DMS114 treated with DMSO at 0.1 percent for 48 hours (cell line): ENCODE data around the gene DUSP1.
A peak's percentile ranks its signal among the peaks of the same experiment; 100 is the strongest.

Experiments used
- DNase-seq: peaks from one replicate; lab custom pipeline; 2025; ENCODE audit not compliant: unreplicated experiment; lab: John Stamatoyannopoulos, UW

DUSP1 gene

DNA sequence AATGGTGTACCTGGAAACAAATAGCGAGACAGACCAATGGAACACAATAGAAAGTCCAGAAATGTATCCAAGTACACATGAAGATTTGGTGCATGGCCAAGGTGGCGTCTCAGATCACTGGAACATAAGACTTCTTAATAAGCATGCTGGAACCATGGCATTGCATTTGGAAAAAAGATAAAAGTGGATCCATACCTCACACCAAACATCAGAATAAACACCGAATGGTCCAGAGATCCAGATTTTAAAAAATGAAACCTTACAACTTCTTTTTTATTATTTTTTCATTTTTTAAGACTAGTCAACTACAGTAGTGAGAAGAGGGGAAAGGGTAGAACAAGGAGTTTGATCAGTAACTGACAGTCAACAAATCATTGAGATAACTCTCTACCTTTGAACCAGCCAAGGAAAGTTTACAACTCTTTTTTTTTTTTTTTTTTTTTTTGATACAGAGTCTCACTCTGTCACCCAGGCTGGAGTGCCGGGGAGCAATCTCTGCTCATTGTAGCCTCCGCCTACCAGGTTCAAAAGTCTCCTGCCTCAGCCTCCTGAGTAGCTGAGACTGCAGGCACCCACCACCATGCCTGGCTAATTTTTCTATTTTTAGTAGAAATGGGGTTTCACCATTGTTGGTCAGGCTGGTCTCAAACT lies 8.8 kb upstream of the DUSP1 start:
- DNase-seq, result no peak

DNA sequence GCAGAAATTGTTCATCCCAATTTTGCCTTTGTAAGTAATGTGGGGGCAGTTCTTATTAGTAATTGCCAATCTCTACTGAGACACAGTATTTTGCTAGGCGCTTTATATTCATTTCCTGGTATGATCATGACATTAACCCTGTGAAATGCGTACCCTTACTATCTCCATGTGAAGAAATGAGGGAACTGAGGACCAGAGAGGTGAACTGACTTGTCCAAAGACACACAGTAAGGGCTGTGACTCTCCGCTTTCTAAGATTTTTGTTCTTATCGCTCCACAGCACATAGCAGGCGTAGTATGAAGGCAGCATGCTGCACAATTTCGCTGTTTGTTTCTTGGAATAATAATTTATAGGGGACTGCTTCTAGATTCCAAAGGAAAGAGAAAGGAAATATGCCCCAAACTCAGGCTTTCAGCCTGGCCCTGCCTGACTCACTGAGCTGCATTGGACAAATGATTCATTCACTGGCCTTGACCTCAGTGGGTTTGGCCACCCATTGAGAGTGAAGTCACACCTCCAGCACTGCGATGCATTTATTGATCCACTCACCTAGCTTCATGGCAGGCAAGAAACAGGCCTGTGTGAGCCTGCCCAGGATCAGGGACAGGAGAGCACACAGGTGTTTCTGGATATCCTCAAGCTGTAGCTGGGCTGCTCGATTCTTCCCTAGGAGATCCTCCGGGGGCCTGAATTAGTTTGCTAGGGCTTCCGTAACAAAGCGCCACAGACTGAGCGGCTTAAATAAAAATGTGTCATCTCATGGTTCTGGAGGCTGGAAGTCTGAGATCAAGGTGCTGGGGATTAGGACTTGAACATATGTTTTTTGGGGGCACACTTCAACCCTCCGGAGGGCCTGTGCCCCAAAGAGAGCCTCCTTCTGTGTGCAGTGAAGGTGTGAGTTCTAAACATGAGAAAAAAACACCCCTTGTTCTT lies 7.2 kb upstream of the DUSP1 start:
- DNase-seq, result no peak

DNA sequence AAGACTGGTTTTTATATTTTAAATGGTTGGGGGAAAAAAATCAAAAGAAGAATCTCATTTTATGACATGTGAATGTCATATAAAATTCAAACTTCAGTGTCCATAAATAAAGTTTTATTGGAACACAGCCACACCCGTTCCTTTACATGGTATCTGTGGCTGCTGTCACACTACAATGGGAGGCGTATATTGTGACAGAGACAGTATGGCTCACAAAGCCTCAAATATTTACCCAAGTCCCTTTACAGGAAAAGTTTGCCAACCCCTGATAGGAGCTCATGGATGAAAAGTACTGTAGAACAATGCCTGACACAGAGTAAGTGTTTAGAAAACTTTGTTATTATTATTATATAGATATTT lies 5.2 kb upstream of the DUSP1 start:
- DNase-seq, result no peak

DNA sequence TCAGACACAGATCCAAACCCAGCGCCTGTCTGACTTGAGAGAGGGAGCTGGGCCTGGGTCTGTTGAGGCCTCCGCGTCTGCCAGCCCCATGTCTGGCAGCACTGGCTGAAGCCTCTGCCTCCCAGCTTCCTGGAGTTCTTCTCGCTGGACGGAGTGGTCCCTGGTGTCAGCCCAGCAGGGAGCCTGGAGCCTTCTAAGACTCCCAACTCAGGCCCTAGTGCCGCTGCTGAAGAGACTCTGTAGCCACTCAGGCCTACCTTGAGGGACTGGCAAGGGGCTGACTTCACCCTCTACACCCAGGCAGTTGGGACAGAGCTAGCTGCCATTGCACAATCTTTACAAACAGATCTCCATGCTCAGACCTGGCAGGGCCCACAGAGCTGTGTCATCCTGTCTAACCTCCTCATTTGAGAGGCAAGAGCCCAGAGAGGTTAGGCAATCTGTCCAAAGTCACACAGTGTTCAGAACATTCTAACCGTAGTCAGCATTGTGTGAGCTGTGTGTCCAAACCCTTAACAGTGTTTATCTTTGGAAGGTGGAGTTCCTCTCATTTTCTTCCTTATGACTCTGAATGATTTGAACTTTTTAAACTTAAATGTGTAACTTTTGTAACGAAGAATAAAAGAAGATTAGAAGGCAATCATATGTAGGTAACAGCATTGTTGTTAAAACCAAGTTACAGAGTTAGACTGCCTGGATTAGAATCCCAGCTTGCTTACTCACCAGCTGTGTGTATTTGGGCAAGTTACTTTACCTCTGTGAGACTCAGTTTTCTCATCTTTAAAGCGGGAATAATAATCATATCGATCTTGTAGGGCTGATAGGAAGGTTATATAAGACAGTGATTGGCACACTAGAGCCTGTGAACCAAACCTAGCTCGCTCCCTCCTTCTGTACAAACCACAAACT lies 4.6 kb upstream of the DUSP1 start:
- no peak for DNase-seq

DNA sequence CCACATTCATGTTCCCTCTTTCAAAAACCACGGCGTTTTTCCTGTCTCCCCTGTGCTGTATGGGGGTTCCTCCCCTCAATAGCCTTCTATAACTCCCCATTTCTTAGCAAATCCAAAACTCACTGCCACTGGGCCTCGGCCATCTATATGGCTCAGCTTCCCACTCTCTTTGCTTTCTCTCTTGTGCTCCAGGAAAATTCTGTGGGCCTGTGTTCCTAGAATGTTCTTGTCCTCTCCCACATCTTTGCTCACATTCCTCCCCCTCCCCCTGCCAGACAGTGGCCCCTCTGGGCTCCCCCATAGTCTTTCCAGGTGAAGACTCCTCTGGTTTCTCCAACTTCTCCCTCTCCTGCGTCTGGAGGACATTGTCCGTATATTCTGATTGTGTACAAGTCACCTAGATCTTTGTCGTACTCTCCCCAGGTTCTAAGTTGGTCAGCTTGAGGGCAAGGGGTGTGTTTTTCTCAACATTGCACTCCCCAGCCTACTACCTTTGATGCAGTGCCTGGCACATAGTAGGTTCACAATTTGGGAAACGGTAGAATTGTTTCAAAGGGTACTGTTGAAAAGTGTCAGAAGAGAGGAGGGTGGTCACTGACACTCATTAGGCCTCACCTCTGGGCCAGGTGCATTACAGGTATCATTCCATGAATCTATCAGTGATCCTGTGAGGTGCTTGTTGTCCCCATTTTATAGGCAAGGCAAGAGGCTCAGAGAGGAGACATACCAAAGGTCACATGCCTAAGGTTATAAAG lies 3.7 kb upstream of the DUSP1 start:
- no peak for DNase-seq

DNA sequence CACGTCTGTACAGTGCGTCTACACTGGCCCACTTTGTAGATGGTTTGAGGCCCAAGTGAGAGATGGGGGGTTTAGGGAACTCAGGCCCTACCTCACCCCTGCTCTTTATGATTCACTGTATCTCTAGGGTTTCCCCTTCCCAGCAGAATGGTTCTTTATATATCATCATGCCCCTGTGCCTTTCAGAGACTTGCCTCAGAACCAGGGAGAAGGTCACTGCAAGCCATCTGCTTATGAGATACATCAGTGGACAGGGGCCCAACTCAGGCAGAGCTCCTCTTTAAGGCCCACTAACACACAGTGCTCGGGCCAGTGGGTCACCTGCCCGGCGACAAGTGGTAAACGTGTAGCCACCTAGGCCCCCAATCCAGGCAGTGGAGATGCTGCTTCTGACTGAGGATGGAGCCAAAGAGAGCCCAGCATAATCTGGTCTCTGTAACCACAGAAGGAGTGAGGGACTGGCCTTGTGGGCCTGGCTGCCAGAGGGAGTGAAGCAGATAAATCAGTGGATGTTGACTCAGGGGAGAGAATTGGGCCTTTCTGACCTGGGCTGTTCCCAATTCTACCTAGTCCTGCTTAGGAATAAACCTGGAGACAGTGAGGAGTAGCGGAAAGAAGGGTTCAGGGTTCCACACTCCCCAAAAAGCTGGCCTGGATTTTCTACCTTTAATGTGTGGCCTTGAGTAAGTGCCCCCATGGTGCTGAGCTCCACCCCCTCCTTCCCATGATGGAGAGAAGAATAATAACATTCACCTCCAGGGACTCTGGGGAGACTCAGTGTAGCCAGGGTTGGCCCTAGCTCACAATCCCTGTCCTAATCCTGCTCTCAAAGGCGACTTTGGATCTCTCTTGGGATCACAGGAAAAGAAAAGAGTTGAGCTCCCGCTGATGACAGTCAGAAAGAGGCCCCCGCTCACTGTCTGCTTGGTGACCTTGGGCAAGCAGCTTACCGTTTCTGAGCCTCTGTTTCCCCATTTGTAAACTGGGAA lies 2.8 kb upstream of the DUSP1 start:
- DNase-seq, result no peak

DNA sequence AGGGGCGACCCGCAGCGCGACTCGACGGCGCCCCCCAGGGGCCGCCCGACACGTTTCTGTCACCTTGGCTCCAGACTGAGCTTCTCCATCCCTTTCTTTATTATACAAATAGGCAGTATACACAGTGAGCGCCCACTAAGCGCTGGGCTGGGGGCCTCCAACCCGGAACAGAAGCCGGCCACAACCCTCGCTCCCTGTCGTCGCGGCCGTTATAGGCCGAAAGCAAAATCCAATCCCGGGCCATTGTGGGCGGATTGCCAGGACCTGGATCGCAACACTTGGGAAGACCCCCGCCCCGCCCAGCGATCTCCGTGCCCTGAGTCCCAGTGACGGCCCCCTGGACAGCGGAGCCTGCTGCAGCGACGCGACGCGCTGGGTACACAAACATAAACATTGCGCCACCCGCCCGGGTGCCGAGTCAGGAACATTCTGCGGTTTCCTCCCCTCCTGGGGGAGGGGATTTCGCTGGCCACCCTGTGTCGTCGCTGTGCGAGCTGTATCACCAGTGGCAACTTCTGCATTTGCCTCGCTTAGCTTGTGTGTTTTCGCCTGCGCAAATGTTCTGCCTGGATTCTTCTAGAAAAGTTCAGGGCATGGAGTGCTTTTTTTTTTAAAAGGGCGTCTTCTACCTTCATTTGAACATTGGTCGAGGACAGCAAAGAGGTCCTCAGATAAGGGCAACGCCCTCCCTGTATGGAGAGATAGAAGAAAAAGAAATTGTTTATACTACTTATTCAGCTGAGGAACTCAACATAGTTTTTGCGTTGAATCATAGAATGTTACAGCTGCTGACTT lies 1.3 kb upstream of the DUSP1 start:
- peak; percentile 46 for DNase-seq

DNA sequence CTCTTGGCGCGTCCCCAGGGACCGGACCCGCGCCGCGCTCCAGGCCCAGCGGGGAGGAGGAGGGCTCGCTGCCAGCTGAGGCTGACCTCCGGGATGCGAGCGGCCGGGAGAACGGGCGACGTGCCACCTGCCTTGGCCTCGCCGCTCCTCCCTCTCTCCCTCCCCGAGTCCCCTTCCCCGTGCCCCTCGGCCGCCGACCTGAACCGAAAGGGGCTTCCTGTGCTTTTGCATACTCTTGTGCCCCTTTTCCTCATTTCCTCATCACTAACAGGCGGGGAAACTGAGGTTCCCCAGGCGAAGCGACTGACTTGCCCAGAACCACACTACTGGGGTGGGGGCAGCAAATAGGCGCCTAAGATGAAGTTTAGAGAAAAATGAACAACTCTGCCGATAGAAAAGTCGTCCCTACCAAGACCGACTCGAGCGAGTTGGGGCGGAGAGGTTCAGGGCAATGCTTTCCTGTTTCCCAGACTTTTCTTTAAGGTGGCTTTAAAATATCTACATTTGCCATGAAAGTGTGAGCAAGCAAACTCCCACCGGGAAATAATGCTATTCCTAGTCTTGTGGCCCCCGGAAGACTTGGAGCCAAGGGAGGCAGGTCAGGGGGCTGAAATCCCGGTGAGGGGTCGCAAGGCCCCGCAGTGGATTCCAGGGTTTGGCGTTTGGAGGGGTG lies 580 bp upstream of the DUSP1 start:
- peak; percentile 36 for DNase-seq

DNA sequence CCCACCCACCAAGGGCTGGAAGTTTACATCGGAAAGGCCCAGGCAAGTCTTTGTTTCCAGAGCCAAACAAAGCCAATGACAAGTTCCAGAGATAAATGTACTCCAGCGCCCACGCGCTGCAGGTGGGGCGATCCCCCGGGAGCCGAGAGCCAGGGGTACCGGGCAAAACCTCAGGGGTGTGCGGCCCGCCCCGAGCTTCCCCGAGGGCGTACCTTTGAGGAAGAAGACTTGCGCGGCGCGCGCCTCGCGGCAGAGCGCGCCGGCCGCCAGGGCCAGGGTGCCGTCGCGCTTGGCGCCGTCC lies 671 bp downstream of the DUSP1 start:
- DNase-seq, result no peak

DNA sequence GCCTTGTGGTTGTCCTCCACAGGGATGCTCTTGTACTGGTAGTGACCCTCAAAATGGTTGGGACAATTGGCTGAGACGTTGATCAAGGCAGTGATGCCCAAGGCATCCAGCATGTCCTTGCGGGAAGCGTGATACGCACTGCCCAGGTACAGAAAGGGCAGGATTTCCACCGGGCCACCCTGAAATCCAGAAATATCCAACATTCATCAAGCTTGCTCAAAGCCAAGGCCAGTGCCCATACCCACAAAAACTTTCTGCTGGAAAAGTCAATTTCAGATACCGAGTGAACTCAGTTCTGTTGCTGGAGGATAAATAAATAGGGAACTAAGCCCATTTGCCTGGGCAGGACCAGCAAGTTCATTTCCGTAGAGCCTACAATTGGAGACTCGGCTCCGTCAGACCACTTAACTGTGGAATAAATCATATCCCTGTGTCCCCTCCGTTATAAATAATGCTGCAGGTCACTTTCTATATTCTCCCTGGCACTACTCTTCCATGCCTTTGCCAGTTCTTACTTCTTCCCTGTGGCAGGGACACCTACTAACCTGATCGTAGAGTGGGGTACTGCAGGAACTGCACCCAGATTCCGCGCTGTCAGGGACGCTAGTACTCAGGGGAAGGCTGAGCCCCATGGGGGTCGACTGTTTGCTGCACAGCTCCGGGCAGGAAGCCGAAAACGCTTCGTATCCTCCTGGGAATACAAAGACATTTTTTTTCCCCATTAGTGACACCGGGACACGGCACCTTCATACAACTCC lies 1.2 kb downstream of the DUSP1 start:
- DNase-seq, result no peak

DNA sequence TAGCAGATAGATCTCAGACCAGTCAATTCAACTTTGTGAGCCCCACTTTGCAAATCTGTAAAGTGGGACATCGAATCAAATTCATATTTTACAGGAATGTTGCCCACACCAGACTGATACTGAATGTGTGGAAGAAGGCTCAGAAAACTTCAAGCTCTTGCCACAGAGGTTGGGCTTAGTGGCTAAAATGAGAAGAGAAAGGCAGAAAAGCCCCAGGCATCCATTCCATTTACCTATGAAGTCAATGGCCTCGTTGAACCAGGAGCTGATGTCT lies 1.7 kb downstream of the DUSP1 start:
- no peak for DNase-seq

DNA sequence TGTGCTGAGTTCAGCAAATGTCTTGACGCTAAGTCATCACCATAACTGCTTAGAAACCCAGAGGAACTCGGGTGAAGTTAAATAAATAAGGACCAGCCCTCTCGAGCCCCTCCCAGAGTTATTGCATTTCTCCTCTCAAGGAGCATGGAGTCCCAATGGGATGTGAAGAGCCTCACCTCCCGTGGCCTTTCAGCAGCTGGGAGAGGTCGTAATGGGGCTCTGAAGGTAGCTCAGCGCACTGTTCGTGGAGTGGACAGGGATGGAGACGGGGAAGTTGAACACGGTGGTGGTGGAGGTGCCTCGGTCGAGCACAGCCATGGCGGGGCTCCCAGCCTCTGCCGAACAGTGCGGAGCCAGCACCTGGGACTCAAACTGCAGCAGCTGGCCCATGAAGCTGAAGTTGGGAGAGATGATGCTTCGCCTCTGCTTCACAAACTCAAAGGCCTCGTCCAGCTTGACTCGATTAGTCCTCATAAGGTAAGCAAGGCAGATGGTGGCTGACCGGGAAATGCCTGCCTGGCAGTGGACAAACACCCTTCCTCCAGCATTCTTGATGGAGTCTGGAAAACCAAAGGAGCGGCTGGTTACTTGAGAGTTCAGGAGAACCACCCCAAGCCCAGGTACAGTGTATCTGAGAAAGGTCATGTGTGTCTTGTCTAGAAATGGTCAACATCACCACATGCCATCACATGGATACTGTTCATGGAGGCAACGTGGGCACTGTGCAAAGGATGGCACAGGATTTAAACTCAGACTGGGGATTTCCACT lies 2.2 kb downstream of the DUSP1 start:
- peak; percentile 9 for DNase-seq

DNA sequence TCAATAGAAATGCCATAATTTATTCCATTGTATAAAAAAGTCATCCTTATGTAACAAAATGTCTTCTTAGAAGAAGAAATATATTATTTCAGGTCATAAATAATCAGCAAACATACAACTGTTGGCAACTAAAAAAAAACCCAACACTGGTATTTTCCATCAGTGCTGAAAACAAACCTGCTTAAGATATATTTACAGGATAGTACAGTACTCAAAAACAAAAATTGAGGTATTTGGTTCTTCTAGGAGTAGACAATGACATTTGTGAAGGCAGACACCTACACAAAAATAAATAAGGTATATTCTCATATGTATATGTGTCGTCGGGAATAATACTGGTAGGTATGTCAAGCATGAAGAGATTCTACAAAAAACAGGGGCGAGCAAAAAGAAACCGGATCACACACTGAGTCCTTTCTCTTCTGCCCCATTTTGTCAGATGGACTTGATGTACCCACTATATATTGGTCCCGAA lies 2.9 kb downstream of the DUSP1 start:
- no peak for DNase-seq

DNA sequence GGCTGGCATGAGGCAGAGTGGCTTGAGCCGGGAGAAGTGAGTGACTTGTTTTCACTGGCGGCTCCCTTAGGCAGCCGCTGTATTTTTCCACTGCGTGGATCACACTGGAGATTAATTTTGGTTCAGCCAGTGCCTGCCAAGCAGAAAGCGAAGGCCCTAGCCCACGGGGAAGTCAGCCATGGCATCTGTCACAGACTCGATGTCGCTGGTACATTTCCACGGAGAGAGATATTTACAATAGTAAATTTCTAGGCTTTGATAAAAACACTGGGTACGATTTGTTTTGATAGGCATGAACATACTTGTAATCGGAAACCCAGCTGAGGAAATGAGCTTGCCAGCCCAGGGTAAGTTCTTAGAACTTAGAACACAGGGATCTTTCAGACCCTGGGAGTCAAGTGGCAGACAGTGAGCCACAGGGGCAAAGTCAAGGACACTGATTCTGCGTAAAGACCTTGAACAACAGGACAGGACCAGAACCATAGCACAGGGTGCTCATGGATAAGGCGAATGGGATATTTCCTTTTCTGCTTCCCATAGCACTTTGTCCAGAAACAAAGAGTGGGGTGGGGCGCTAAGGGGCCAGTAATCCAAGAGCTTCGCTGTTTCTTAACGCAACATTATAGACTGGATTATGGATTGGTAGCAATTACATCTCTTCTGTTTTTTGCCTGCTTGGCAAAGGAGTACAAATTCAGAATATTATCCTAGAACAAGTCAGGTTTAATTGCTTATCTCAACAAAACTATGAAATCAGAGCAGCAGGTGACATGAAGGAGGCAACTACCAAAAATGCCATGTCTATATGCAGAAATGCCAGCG lies 4.5 kb downstream of the DUSP1 start:
- DNase-seq, result peak; percentile 47

DNA sequence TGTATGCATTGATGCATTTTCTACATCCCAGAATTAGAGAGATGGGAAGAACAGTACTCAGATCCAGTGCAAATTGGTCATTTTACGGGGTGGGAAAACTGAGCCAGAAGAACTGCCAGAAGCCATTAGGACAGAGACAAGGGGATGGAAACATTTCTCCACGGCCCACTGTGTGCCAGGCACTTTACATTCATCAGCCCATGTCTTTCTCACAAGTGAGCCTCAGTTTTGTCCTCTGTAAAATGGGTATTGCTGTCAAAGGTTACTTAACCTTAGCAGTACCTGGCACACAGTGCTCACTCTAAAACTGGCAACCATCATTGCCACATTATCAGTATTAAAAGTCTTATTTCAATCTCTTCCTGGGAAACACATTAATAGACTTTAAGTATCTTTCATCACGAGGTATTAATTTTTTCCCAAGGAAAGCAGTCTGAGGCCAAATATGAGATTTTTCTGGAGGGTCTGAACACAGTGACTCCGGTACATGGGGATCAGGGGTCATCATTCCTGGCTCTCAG lies 5.2 kb downstream of the DUSP1 start:
- peak; percentile 63 for DNase-seq
